ENCODE data around the gene FMNL2.

DNA sequence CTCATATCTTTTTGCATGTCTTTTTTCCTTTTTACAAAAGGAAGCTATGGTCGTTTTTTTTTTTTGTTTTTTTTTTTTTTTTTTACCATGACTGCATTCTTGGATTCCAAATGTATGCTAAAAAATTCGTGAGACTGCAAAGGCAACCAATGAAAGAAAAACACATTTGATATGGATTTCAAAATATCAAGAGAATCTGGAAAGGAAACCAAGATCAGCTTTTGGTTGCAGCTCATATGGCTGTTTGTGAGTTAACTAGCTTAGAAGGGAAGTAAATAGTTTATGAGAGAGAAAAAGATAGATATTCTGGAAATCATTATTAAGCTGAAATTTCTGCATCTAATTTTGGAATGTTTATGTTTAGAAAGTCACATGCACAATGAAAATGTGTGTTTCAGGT is 272.0 kb downstream of the FMNL2 start:
- no peak for TF ChIP-seq POLR2A (IDR thresholded peaks at IDR 0.05)
- TF ChIP-seq, protein P1, sequence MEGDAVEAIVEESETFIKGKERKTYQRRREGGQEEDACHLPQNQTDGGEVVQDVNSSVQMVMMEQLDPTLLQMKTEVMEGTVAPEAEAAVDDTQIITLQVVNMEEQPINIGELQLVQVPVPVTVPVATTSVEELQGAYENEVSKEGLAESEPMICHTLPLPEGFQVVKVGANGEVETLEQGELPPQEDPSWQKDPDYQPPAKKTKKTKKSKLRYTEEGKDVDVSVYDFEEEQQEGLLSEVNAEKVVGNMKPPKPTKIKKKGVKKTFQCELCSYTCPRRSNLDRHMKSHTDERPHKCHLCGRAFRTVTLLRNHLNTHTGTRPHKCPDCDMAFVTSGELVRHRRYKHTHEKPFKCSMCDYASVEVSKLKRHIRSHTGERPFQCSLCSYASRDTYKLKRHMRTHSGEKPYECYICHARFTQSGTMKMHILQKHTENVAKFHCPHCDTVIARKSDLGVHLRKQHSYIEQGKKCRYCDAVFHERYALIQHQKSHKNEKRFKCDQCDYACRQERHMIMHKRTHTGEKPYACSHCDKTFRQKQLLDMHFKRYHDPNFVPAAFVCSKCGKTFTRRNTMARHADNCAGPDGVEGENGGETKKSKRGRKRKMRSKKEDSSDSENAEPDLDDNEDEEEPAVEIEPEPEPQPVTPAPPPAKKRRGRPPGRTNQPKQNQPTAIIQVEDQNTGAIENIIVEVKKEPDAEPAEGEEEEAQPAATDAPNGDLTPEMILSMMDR (IDR thresholded peaks at IDR 0.05) = no peak

Data from esophagus squamous epithelium (tissue), 4 donors.